ENCODE results near the gene CMTM4.
"Not testable (repeated sequence)": the region's sequence is repeated elsewhere in the genome, so short reads cannot be mapped to it uniquely, and the experiment has no call there.

Gene CMTM4

DNA sequence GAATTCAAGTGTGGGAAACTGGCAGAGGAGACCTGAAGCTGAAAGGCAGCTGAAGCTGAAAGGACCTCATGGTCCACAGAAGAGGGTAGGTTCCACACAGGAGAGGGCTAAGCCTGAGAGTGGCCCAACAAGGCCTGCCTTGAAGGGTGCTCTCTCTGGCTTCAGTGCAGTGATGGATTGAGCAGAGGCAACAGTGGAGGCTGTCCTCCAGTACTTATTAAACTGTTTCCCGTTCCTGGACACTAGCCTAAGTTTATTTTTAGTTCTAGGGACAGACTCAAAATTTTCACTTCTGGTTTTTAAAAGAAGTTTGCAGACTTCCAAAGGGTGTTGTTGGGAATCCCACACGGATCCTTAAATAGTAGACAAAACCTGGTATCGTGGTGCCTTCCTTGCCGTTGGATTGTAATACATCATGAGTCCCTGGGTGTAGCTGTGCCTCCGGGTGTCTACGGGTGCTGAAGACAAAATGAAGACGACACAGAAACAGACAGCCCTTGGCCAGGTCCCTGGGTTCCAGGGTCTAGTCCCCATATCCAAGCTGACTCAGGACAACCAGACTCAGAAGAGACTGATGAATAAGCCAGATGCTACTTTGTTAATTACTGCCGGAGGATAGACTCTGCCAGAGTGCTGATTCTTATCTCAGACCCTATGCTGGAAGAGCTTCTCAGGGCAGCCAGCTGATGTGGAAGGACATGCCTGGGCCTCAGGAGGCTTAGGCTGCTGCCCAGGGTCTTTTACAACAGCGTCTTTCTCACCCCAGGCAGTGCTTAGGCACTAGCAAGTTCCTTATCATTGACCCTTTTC, 7.1 kb upstream of the CMTM4 start:
- DNase-seq, result peak; percentile 42

DNA sequence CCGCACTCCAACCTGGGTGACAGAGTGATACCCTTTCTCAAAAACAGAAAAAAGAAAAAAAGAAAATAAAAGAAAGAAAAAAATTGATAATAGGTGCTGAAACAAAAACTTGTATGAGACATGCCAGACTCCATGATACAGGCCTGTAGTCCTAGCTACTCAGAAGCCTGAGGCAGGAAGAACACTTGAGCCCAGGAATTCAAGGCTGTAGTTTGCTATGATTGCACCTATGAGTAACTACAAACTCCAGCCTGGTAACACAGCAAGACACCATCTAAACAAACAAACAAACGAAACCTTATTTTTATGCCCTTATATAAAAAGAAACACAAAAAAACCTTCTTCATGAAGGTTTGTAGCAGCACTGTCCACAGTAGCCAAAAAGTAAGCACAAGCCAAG, 5.0 kb upstream of the CMTM4 start:
- DNase-seq, result no peak

DNA sequence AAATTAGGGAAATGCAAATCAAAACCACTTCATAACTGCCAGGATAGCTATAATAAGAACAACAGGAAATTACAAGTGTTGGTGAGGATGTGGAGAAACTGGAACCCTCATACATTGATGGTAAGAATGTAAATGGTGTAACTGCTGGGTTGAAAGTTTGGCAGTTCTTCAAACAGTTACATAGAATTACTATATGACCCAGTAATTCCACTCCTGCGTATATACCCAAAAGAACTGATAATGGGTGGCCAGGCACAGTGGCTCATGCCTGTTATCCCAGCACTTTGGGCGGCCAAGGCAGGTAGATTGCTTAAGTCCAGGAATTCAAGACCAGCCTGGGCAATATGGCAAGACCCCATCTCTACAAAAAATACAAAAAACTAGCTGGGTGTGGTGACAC, 4.5 kb upstream of the CMTM4 start:
- peak; percentile 22 for DNase-seq

DNA sequence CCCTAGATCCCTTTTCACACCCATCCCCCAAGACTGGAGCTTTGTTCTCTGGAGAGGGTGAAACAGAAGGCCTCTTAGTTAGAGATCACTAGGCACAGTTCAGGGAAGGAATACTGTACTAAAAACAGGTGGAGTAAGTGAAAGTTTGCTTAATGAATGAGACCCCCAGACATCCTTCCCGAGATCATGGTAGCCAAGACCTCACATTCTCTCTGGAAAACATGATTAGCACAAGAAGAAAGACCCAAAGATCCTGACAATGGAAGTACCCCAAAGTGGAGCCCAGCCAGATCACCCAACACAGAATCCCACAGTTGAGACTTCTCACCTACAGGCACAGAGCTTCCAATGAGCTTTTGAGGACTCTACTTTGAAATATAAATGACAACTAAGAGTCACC, 3.4 kb upstream of the CMTM4 start:
- DNase-seq, result no peak

DNA sequence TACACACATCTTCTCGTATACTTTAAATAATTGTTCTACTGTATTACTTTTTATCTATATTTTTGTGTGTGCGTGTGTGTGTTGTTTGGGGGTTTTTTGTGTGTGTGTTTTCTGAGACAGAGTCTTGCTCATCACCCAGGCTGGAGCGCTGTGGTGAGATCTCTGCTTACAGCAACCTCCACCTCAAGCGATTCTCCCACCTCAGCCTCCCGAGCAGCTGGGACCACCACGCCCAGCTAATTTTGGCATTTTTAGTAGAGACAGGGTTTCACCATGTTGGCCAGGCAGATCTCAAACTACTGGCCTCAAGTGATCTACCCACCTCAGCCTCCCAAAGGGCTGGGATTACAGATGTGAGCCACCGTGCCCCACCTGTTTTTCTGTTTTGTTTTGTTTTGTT, 1.5 kb upstream of the CMTM4 start:
- DNase-seq, result no peak

DNA sequence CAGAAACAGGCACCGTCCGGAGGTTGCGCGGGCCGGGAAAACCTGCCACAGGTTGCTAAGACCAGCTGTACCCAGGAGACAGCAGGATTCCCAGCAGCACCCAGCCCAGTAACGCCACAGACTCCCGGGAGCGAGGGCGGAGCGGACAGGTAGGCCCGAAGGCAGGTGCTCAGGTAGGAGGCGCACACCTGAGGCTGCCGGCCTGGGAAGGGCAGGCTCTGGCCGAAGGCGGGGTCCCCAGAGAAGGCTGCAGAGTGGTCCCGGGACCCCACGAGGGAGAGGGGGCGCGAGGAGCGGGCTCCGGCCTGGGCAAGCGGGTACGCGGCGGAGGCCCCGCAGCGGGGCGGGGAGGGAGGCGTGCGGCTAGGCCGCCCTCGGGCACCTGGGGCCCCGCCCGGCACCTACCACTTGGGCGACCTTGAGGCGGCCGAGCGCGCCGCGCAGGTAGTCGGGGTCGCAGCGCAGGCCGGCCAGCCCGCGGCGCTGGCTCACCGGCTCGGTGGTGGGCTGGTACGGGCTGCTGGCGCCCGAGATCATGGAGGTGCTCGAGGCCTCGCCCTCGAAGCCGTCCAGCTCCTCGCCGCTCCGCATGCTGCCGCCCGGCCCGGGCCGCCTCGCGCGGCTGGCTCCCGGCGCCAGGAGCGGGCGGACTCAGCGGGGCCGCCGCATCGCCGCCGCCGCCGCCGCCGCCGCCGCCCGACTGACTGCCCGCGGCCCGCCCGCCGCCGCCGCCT, 441 bp downstream of the CMTM4 start:
- DNase-seq, result no peak

DNA sequence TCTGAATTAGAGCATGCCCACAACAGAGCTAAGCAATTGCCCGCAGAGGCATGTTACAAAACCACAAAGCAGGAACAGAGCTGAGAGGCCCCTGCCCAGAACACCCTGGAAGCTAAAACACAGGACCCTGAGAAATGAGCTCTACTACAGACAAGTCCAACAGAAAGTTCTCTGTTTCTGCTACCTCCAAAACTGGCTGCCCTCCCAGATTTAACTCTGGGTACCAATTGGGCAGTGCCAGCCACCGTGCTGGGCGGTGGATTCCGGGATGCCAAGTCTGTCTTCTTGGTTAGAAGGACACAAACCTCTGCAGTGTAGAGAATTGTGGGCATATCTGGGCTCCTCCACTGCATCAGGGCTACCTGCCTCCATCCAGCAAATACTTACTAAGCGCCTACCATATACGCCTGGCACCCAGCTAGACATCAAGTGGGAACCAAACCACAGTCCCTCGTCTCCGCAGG, 1.0 kb downstream of the CMTM4 start:
- DNase-seq, result no peak

DNA sequence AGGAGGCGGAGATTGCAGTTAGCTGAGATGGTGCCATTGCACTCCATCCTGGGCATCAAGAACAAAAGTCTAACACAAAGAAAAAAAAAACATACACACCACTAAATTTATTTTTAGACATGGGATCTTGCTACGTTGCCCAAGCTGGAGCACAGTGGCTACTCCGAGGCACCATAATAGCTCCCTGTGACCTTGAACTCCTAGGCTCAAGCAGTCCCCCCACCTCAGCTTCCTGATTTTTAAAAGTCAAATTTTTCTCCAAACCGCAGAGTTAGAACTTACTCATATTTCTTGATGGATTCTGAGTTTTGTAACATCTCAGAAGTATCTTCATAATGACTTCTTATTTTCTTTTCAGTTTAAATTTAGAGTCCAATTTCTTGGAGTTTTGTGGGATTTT, 3.4 kb downstream of the CMTM4 start:
- DNase-seq, result no peak

DNA sequence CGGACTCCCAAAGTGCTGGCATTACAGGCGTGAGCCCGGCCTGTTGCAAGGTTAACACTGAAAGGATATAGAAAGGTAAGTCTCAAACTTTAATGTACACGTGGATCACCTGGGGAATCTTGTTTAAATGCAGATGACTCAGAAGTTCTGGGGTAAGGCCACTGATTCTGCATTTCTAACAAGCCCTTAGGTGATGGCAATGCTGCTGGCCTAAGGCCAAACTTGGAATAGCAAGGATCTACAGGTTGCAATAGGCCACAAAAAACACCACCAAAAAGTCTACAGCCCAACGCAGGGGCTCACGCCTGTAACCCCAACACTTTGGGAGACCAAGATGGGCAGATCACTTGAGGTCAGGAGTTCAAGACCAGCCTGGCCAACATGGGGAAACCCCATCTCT, 4.2 kb downstream of the CMTM4 start:
- no peak for DNase-seq

DNA sequence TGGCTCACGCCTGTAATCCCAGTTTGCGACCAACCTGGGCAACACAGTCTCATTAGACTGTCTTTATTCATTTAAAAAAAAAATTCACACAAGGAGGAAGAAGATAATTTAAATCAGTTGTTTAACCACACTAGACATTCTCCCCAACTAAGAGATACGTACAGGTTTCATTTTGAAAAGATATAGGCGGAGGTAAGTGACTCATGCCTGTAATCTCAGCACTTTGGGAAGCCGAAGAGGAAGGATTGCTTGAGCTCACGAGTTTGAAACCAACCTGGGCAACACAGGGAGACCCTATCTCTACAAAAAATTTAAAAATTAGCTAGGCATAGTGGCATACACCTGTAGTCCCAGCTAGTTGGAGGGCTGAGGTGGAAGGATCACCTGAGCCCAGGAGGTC, 5.3 kb downstream of the CMTM4 start:
- no peak for DNase-seq

DNA sequence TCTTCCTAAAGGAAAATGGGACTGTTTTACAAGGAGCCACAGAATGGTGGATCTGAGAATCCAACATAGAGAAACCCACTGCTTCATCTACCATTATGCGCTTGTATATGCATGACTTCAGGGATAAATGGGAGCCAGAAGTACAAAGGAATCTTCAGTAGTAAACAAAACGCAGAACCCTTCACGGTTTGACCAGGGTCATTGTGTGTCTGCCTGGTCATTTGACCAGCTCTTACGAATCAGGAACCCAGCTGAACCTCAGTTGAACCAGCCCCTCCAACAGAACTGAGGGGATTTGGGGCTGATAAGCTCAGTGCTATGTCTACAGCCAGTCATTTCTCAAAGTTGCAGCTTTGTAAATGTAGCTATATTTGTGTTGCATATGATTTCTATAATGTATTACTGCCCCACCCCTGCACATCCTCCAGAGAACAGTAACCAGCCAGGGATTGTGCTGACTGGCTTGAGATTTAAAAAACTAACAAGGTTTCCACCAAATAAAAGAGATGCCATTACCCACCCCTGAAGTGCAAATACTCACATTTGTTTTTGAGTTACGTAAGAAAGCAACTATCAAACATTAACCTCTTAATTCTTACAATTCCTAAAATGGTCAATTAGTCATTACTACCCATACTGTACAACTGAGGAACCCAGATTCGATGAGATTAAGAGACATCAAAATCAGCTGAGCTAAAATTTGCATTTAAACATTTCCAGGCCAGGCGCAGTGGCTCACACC, 6.3 kb downstream of the CMTM4 start:
- no peak for DNase-seq

DNA sequence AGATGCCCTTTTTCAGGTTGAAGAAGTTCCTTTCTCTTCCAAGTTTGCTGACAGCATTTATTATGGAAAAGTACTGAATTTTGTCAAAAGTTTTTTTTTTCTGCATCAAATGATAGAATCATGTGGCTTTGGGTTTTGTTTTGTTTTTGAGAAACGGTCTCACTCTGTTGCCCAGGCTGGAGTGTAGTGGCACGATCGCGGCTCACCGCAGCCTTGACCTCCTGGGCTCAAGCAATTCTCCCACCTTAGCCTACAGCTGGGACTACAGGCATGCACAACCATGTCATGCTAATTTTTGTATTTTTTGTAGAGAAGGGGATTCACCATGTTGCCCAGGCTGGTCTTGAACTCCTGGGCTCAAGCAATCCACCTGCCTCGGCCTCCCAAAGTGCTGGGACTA, 7.3 kb downstream of the CMTM4 start:
- DNase-seq, result no peak

DNA sequence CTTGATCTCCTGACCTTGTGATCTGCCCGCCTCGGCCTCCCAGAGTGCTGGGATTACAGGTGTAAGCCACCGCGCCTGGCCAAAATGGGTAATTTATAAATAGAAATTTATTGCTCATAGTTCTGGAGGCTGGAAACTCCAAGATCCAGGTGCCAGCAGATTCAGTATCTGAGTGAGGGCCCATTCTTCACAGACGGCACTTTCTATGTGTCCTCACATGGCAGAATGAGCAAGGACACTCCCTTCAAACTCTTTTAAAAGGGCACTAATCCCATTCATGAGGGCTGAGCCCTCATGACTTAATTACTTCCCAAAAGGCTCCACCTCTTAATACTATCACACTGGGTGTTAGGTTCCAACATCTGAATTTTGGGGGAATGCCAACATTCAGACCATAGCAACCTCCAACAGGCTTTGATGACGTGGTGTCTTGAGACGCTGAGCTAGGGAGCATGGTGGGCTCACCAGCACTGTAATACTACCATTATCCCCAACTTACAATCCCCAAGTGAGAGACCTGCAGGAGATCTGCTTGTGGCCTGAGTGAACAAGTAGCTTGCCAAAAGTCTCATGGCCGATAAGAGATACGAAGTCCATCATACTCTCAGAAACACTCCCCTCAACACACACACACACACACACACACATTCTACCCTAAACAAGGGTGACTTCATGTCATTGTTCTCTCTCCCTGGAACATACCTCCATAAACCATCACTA, 8.5 kb downstream of the CMTM4 start:
- DNase-seq, result peak; percentile 7

DNA sequence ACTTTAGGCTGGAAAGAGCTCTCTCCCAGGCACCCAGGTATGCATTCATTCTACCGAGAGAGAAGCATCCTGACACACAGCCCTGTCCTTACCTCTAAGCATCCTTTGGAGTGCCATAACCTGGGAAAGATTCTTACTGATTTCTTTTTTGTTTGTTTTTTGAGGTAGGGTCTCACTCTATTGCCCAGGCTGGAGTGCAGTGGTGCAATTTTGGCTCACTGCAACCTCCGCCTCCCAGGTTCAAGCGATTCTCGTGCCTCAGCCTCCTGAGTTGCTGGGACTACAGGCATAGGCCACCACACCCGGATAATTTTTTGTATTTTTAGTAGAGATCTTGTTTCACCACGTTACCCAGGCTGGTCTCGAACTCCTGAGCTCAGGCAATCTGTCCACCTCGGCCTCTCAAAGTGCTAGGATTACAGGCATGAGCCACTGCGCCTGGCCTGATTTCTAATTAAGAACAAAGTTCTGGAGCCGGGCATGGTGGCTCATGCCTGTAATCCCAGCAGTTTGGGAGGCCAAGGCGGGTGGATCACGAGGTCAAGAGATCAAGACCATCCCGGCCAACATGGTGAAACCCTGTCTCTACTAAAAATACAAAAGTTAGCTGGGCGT, 10.9 kb downstream of the CMTM4 start:
- not testable (repeated sequence) for DNase-seq

DNA sequence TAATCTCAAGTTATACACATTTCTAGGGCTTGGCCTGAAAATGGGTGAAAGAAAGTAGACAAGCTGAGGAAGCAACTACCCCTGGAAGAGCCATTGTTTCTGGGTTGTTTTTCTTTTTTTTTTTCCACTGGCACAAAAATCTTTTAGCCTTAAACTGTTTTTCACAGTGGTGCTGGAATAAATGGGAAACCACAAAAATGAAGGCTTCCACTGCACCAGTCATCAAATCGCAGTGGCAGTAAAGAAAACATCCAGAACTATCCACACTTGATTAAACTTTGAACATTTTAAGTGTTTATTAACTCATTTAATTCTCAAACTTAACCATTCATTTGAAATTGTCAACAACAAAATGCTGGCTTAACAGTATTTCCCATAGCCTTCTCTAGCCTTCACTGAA, 14.3 kb downstream of the CMTM4 start:
- DNase-seq, result peak; percentile 46

DNA sequence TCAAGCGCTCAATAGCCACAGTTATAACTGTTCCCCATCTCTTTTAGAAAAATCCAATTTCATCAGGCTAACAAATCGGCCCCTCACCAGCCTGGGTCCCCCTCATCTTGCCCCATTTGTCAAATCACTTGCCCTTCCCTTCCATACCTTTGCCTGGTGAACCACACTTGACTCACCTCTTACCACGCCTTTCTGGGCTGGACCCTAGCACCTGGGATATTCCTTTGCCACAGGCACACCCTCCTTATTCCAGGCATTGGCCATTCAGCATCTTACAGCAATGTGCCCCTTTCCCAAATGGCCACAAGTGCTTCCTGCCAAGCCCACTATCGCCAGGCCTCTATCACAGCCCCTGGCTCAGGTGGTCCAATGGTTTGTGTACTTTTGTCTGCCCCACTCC, 14.9 kb downstream of the CMTM4 start:
- no peak for DNase-seq

DNA sequence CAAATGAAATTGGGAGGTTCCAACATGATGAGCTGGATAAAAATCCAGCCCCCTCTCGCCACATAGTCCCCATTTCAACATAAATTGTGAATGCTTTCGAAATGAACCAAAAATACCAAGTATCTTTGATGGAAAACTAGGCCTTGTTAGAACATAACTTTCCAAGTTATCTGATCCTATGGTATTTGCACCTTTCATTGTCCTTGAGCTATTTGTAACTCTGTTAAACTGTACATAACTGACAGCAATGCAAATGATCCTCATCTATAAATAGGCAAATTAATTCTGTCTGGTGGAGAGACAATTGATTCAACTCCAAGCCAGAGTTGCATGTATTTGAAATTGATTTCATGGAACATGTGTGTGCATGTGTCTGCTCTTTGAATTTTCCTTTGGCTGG, 18.2 kb downstream of the CMTM4 start:
- peak; percentile 47 for DNase-seq

DNA sequence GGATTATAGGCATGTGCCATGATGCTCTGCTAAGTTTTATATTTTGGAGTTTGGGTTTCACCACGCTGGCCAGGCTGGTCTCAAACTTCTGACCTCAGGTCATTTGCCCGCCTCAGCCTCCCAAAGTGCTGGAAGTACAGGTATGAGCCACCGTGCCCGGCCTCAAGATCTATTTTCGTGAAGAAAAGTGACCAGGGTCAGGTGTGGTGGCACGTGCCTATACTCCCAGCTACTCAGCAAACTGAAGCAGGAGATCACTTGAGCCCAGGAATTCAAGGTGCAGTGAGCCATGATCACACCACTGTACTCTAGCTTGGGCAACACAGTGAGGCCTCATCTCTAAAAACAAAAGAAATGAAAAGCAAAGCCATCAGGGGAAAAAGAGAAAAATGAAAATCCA, 18.7 kb downstream of the CMTM4 start:
- DNase-seq, result no peak

DNA sequence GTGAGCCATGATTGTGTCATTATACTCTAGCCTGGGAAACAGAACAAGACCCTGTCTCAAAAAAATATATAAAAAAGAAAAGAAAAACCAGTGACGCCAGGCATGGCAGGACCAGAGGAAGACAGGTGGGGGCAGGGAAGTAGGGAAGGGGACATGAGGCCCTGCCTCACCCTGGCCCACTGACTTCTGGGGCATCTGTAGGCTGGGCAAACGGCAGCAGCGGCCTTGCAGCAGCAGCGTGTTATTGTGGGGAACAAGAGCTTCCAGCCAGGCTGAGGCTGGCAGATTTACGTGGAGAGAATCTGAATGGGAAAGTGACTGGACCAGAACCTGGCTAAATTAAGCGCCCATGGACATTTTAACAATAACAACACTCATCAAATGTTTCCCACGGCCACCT, 19.4 kb downstream of the CMTM4 start:
- DNase-seq, result no peak

DNA sequence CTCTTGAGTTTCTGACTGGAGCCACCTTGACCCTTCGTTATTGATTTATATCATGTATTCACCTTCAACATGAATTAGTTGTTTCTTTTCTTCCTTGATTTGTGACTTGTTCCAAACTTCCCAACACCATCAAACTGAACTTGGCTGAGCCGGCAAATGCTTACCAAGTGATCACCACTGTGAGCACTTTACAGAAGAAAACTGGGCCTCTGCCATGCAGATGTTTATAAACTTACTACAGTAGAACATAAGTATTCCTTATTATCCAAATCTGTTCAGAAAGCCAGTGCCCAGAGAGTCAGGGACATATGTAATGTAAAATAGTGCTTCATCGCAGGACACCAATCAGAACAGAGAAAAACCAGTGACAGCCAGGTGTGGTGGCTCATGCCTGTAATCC, 19.9 kb downstream of the CMTM4 start:
- no peak for DNase-seq

DNA sequence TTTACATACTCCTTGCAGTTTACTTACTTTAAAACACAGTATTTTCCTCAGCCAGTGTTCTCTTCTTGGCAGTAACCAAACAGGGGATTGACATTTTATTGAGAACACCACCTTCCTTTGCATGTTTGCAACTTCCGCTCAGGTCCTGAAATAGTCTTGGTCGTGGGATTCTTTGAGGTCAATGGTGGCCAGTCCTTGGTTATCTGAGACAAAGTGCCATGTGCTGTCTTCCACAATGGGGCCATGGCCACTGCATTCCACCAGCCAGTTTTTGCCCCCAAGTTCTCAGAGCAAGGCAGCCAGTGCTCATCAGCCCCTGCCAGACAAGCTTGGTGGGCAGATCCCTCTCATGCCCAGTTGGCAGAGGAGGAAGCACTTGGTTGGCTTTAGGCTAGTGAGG, 22.9 kb downstream of the CMTM4 start:
- no peak for DNase-seq

DNA sequence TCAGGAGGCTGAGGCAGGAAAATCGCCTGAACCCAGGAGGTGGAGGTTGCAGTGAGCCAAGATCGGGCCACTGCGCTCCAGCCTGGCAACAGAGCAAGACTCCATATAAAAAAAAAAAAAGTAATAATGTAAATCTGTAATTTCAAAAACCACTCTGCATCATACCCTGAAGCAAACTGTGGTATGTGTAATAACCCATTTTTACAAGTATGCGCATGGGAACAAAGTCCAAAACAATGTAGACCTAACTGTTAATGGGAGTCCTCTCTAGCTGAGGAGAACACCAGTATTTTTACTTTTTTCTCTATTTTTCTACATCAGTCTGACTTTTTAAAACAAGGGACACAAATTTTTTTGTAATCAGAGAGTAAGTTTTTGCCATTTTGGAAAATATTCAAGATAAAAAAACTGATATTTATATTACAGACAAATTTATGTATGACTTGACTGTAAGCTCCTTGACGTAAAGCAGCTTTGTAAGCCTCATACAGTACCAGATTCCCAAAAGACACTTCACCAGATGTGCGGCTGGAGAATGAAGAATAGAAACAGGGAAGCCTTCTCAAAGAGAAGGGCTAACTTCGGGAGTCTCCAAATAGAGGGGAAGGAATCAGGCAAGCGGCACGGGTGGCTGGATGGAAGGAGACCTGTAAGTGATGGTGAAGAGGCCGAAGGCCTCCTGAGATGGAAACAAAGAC, 25.7 kb downstream of the CMTM4 start:
- DNase-seq, result no peak

Measured in fibroblast of skin of right biceps (primary cell).